Activated naive CD4-positive, alpha-beta T cell treated with anti-CD3 and anti-CD28 coated beads, Interleukin-2, amount 10 ng/mL, durations not matched to agents 7 days and 5 days (primary cell): ENCODE data around the gene CLEC18B.
"Not testable (repeated sequence)": the region's sequence is repeated elsewhere in the genome, so short reads cannot be mapped to it uniquely, and the experiment has no call there.

Experiments used
- CTCF ChIA-PET: fragments of 350-600 bp; sonication (Branson Sonifier 250); formaldehyde crosslinking; loops from one replicate; lab custom pipeline; 2021; ENCODE audit warnings: antibody characterized with exemption; lab: Charles Lee
- DNase-seq: peaks from one replicate; pipeline ENCODE4 v3.0.0-alpha.2; 2020
- H3K27ac Mint-ChIP-seq: one replicate; pipeline ENCODE4 v1.8.0; 2021; ENCODE audit warnings: mild to moderate bottlenecking, moderate library complexity, mixed read lengths
- H3K27me3 Mint-ChIP-seq: one replicate; pipeline ENCODE4 v1.8.0; 2021; ENCODE audit warnings: mild to moderate bottlenecking, mixed read lengths
- H3K36me3 Mint-ChIP-seq: one replicate; pipeline ENCODE4 v1.8.0; 2021; ENCODE audit warnings: mixed read lengths
- H3K4me1 Mint-ChIP-seq: one replicate; pipeline ENCODE4 v1.8.0; 2021; ENCODE audit warnings: mixed read lengths
- H3K4me3 Mint-ChIP-seq: one replicate; pipeline ENCODE4 v1.8.0; 2021; ENCODE audit warnings: mild to moderate bottlenecking, moderate library complexity, mixed read lengths
- H3K9me3 Mint-ChIP-seq: one replicate; pipeline ENCODE4 v1.8.0; 2021; ENCODE audit warnings: mixed read lengths

CLEC18B gene

DNA sequence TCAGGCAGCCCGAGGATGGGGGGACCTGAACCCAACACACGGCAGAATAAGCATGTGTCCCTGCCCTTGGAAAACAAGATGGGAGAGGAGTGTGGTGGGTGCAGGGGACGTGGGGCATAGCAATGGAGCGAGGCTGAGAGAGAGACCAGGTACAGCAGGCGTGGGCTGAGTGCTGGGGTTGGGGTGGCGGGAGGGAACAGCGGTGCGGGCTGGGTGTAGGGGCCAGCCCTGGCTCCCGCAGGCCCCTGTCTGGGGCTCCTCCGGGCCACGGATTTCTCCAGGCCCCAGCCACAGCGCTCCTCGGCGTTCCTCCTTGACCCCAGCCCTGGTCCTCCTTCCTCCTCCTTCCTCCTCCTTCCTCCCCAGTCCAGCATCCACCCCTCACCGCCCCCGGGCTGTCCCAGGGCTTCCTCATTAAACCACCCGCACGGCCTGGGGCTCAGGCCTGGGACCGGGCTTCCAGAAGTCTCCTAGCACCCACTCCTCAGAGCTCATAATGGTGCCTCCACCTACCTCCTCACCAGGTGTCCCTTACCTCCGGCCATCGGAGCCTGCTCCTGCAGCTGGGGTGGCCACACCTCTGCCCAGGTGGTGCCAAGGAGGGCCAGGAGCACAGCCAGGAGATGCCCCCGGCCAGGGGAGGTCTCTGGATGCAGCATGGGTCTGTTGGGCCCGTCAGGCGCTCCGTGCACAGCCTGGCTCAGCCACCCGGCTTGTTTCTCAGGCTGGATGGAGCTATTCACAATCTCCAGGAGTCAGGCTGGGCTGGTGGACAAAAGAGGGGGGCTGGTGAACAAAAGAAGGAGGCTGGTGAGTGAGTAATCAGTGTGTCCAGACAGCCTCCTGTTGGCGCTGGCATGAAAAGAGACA is at the start of gene CLEC18B:
TSS of gene CLEC18B (minus strand) at position 867 of the 870 bp plus-strand sequence. CDS start at position 659, 208 bp downstream.
- H3K4me3 Mint-ChIP-seq, H3K27ac Mint-ChIP-seq, H3K4me1 Mint-ChIP-seq, H3K9me3 Mint-ChIP-seq, H3K27me3 Mint-ChIP-seq, H3K36me3 Mint-ChIP-seq, CTCF ChIA-PET, DNase-seq: not testable (repeated sequence)

DNA sequence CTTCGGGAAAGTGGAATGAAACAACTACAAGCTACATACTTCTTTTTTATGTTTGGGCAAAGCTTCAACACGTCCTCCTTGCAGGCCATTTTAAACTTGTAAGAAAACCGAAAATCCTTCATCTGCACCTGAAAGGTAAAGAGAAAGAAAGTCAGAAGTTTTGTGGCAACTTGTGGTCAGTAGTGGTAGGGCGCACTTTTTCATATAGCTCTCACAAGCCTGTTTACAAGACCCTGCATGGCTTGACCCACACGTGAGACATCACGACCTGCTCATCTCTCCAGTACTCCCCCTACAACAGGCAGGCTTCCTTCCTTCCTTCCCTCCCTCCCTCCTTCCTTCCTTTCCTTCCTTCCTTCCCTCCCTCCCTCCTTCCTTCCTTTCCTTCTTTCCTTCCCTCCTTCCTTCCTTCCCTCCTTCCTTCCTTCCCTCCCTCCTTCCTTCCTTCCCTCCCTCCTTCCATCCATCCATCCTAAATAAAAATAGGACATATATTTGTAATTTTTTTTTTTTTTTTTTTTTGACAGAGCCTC is 48.7 kb upstream of the CLEC18B start:
- CTCF ChIA-PET, result interaction anchor here (0.6 kb wide), 1 partner anchor 8 kb away, joined by 4 read pairs; no protein-coding TSS in a partner anchor

DNA sequence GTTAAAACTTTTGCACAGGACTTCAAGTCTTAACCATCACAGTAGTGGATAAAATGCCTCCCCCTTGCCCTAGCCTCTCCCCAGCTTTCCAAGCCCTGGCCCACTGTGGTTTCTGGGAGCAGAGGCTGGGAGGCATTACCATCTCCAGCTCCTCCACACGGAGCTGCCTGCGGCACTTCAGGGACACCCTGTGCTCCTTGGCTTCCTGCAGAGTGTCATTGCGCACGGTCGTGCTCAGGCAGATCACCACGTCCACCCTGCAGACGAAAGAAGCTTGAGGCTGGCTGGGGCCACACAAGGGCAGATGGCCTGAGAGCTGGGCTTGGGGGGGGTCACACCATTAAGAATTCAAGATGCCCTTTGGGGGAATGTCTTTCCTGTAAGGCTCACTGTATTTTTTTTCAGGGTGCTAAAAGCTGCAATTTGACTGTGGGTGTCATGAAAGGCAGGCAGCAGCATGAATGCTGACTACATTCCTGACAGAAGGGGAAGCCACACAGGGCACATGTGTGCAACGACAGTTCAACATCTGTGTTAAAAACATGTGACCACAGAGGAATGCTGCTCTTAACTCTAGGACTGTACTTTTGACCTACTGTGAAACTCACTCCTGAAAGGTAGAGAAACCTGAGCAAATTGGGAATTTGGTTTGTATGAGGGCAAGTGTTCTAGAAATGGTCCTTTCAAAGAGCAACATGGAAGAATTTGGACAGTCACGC is 47.7 kb upstream of the CLEC18B start:
- Mint-ChIP-seq H3K4me1 (peaks cover 29% of the 10 kb centered on the region), H3K27me3 (no peaks in the 10 kb centered on the region), H3K4me3 (no peak overlapping the region), H3K27ac (no peak overlapping the region), H3K9me3 (no peaks in the 10 kb centered on the region), H3K36me3 (peaks cover 75% of the 10 kb centered on the region)
- CTCF ChIA-PET, result interaction anchor here (0.7 kb wide), 1 partner anchor 21 kb away, joined by 3 read pairs; no protein-coding TSS in a partner anchor
- no peak for DNase-seq

More for the DNA sequence above, 48.7 kb upstream of the CLEC18B start:
- Mint-ChIP-seq H3K27ac (no peak overlapping the region), H3K27me3 (no peaks in the 10 kb centered on the region), H3K36me3 (peaks cover 75% of the 10 kb centered on the region), H3K4me3 (no peak overlapping the region), H3K4me1 (peaks cover 29% of the 10 kb centered on the region), H3K9me3 (no peaks in the 10 kb centered on the region)
- no peak for DNase-seq

DNA sequence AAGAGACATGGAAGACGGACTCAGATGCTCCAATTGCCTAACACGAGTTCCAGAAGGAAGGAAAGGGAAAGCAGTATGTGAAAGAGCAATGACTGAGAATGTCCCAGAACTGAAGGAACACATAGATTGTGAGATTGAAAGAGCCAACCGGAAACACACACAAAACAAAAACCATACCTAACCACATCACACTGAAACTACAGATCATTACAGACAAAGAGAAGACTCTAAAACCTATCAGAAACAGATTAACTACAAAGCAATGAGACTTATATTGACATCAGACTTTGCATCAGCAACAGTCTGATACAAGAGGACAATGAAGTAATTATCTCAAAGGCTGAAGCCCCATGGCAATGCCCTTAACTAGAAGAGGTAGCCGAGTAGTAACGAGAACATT is 45.6 kb upstream of the CLEC18B start:
- Mint-ChIP-seq H3K27ac (peak overlapping the region; percentile 38), H3K27me3 (no peaks in the 10 kb centered on the region), H3K4me3 (no peak overlapping the region), H3K9me3 (no peaks in the 10 kb centered on the region), H3K36me3 (peaks cover 80% of the 10 kb centered on the region), H3K4me1 (peaks cover 29% of the 10 kb centered on the region)
- no peak for DNase-seq
- CTCF ChIA-PET, result no interaction called here

DNA sequence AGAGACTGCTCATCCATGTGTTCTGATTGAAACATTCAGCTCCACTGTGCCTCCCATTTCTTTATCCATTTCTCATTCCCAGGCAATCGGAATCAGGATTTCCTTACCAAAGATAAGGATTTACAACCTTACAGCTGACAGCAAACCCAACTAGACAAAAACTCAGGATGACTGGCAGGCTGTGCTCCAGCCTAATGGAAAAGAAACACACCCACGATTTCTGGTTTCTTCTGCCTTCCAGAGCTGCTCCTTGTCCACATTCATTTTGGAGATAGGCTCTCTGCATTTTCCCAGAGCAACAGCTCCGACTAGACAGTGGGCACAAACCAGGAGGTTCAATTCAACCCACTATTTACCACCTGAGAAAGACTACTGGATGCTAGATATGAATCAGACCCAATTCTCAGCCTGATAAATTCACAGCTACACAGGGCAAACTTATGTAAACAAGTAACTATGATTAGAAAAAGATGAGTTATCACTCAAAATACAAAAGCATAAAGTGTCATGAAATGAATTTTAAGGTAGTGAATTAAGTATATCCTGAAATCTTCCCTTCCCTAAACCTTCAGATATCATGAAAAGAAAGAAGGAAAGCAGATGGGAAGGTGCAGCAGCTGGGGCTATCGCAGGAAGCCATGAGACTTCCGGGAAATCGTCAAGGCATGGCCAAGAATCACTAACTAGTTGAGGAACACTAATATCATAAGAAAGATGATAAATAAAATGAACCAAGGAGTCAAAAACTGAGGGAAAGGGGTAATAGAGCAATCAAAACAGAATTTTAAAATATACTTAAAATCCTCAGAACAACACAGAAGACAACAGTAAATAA is 44.8 kb upstream of the CLEC18B start:
- Mint-ChIP-seq H3K27me3 (no peaks in the 10 kb centered on the region), H3K27ac (peak overlapping the region; percentile 30), H3K36me3 (peaks cover 74% of the 10 kb centered on the region), H3K4me3 (no peak overlapping the region), H3K9me3 (no peaks in the 10 kb centered on the region), H3K4me1 (peaks cover 29% of the 10 kb centered on the region)
- CTCF ChIA-PET, result interaction anchor here (1.6 kb wide), 1 partner anchor 9 kb away, joined by 3 read pairs; no protein-coding TSS in a partner anchor
- no peak for DNase-seq

DNA sequence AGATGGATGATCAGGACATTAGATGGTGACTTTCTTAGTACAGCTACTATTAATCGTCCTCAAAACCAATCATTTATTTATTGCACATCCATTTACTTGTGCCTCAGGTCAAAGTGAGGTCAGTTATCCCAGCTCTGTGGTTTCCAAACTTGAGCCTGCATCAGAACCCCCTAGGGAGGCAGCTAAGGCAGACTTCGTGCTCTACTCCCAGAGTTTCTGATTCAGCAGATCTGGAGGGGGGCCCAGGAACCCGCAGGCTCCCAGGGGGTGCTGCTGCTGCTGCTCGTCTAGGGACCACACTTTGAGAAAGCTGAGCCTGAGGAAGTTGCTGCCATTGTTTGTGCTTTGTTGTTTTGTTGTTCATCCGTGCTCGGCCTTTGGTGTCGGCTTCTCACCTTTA is 44.0 kb upstream of the CLEC18B start:
- H3K36me3 Mint-ChIP-seq, result peaks cover 79% of the 10 kb centered on the region
- CTCF ChIA-PET, result interaction anchor here (0.5 to 1.6 kb wide), 2 partner anchors 10 to 154 kb away, joined by 3 read pairs; no protein-coding TSS in a partner anchor
- DNase-seq, result no peak

DNA sequence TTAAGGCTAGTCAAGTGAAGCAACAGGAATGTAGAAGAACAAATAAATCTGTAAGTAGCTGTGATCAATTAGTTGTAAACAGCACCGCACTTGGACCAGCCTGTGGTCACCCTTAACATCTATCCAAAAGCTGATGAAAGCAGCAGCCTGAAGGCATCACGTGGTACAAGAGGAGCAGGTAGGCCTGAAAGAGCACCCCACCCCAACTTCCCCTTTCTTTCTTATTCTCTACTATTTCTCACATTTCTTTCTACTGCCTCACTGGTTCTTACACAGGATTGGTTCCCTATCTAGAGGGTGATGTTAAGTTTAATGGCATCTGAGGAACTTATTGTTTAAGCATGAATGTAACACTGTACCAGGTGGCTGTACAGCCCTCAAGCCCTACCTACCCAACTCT is 42.6 kb upstream of the CLEC18B start:
- Mint-ChIP-seq H3K27ac (no peak overlapping the region), H3K9me3 (no peaks in the 10 kb centered on the region), H3K36me3 (peaks cover 75% of the 10 kb centered on the region), H3K4me3 (no peak overlapping the region), H3K27me3 (no peaks in the 10 kb centered on the region), H3K4me1 (peaks cover 26% of the 10 kb centered on the region)
- no peak for DNase-seq
- CTCF ChIA-PET, result no interaction called here

More for the DNA sequence above, 44.0 kb upstream of the CLEC18B start:
- Mint-ChIP-seq H3K4me3 (no peak overlapping the region), H3K27me3 (no peaks in the 10 kb centered on the region), H3K9me3 (no peaks in the 10 kb centered on the region), H3K27ac (no peak overlapping the region), H3K4me1 (peaks cover 29% of the 10 kb centered on the region)

DNA sequence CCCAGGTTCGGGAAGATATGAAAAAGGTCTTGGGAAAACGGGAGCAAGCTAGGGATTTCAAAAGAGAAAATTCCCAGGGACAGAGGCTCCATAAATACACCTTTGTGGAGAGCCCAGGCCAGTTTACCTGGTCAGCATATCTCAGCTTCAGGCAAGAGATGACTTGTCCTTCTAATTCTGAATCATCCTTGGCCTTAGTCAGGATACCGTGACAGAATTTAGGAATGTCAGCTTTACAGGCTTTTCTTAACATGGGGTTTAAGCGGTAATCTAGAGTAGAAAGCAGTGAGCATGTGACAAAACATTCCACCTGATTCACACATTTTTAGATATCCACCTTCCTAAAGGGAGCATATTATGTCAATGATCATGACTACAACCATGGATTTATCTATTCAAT is 41.1 kb upstream of the CLEC18B start:
- H3K36me3 Mint-ChIP-seq, result peaks cover 72% of the 10 kb centered on the region
- H3K4me1 Mint-ChIP-seq, result peaks cover 13% of the 10 kb centered on the region
- DNase-seq, result no peak
- H3K27me3 Mint-ChIP-seq, result no peaks in the 10 kb centered on the region
- H3K9me3 Mint-ChIP-seq, result no peaks in the 10 kb centered on the region
- CTCF ChIA-PET, result no interaction called here
- H3K4me3 Mint-ChIP-seq, result no peak overlapping the region
- H3K27ac Mint-ChIP-seq, result no peak overlapping the region

DNA sequence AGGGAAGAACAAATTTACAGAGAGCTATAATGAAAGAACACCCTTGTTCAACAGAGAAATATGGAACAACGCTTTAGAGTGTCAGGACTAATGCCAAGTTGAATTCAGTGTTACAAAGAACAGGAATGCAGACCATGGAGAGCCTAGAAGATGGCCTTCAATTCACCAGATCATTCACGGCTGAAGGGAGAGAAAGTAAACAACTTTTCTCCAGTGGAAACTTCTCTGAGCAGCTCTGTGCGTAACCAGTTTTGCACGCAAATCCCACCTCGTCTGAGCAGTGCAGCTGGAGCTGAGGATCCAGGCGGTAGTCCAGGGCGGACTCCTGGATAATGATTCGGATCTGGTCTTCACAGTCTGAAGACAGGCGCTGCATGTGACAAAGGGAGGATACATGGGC is 40.5 kb upstream of the CLEC18B start:
- no peak for DNase-seq
- no peaks in the 10 kb centered on the region for H3K9me3 Mint-ChIP-seq
- CTCF ChIA-PET, result interaction anchor here (0.6 kb wide), 2 partner anchors 8 to 176 kb away, joined by 4 read pairs; no protein-coding TSS in a partner anchor
- H3K36me3 Mint-ChIP-seq, result peaks cover 70% of the 10 kb centered on the region
- no peak overlapping the region for H3K4me3 Mint-ChIP-seq
- no peak overlapping the region for H3K27ac Mint-ChIP-seq
- no peaks in the 10 kb centered on the region for H3K27me3 Mint-ChIP-seq
- H3K4me1 Mint-ChIP-seq, result peaks cover 8% of the 10 kb centered on the region

DNA sequence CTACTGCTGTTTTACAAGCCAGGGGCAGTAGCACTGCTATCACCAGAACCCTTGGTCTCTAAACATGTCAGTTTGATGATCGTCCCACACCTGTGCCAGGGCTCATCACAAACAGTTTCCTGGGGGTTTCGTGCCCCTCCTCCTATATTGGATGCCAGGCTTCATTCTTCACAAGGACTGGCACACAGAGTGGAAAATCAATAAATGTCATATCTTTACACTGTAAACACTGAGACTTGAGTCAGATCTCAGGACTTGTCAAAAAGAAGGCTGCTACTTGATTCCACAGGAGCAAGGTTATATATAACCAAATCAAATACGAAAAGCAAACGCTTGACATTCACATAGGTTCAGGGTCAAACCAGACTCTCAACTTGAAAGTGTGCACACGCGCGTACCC is 39.3 kb upstream of the CLEC18B start:
- no peak overlapping the region for H3K27ac Mint-ChIP-seq
- CTCF ChIA-PET, result no interaction called here

DNA sequence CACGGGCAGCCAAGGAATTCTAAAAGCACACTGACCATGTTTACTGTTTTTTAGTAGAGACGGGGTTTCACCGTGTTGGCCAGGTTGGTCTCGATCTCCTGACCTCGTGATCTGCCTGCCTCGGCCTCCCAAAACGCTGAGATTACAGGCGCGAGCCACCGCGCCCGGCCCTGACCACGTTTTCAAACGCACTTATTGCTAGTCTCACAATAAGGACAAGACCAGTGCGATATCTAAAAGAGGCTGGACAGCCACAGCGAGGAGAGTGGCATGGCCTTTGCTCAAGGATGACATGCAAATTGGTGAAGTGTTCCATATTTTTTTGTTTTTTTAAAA is 35.0 kb upstream of the CLEC18B start:
- Mint-ChIP-seq H3K27me3 (no peaks in the 10 kb centered on the region), H3K27ac (no peak overlapping the region)

More for the DNA sequence above, 39.3 kb upstream of the CLEC18B start:
- no peak for DNase-seq
- Mint-ChIP-seq H3K27me3 (no peaks in the 10 kb centered on the region), H3K9me3 (no peaks in the 10 kb centered on the region), H3K4me3 (no peak overlapping the region), H3K36me3 (peaks cover 69% of the 10 kb centered on the region), H3K4me1 (no peaks in the 10 kb centered on the region)

DNA sequence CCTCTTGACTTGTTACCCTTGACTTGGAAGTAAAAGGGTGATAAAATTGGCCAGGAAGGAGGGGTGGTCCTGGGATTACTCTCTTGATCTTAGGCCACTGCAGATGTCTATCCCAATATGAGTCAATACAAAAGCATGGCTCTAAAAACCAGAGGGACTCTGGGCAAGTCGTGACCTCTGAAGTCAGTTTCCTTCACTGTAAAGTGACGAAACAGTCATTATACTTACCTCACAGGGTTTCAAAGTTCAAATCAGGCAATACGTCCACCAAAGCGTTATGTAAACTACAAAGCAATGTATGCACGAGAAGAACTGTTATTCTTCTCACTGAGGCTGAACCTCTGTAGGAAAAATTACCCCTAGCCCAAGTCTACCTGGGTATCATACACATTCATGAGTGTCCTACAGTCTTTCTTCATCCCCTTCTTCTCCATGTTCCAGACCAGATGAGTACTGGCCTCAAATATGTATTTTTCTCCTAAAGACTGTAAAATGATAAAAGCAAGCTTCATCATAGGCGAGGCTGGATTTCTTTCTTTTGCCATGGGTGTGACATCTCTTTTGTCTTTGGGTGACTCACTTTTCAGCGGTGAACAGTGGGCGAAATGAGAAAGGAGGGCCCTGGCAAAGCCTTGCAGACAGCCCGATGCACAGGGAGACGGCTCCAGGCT is 34.5 kb upstream of the CLEC18B start:
- CTCF ChIA-PET, result no interaction called here
- Mint-ChIP-seq H3K27me3 (no peaks in the 10 kb centered on the region), H3K4me1 (peaks cover 5% of the 10 kb centered on the region), H3K36me3 (peaks cover 63% of the 10 kb centered on the region), H3K27ac (peak overlapping the region; percentile 46), H3K9me3 (no peaks in the 10 kb centered on the region), H3K4me3 (no peak overlapping the region)
- no peak for DNase-seq

More for the DNA sequence above, 35.0 kb upstream of the CLEC18B start:
- H3K4me3 Mint-ChIP-seq, result no peak overlapping the region
- no peak for DNase-seq
- CTCF ChIA-PET, result no interaction called here
- no peaks in the 10 kb centered on the region for H3K9me3 Mint-ChIP-seq
- H3K36me3 Mint-ChIP-seq, result peaks cover 62% of the 10 kb centered on the region
- H3K4me1 Mint-ChIP-seq, result peaks cover 5% of the 10 kb centered on the region

DNA sequence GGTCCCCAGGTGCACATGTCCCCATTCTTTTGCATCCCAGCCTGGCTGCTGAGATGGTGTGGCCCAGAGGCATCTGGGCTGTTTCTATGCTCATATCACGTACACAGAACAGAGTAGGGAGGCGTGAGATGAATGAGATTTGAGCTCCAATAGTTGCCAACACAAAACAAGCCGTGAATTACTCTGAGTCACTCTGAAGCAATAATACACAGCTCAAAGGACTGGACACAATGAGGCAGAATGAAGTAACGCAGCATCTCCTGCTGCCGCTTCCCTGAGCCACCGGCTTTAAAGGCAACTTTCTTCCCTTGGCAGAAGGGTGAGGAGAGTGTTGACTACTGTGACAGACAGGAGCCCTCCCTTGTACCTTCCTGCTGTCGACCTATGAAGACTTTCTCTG is 33.9 kb upstream of the CLEC18B start:
- Mint-ChIP-seq H3K27me3 (no peaks in the 10 kb centered on the region), H3K36me3 (peaks cover 59% of the 10 kb centered on the region), H3K27ac (peak overlapping the region; percentile 46)

More for the DNA sequence above, 33.9 kb upstream of the CLEC18B start:
- Mint-ChIP-seq H3K4me3 (no peak overlapping the region), H3K9me3 (no peaks in the 10 kb centered on the region), H3K4me1 (peaks cover 5% of the 10 kb centered on the region)
- CTCF ChIA-PET, result no interaction called here
- DNase-seq, result no peak
